Measurements from ENCODE around the gene STX1A. TPM values are rescaled to one million over a fixed set of nuclear protein-coding genes. Genes with fewer than 3 reads are reported as not detected.

Gene STX1A
- total and polyA plus RNA-seq, 10 donors: 1.3 to 7.8 (median 4.6) TPM

DNA sequence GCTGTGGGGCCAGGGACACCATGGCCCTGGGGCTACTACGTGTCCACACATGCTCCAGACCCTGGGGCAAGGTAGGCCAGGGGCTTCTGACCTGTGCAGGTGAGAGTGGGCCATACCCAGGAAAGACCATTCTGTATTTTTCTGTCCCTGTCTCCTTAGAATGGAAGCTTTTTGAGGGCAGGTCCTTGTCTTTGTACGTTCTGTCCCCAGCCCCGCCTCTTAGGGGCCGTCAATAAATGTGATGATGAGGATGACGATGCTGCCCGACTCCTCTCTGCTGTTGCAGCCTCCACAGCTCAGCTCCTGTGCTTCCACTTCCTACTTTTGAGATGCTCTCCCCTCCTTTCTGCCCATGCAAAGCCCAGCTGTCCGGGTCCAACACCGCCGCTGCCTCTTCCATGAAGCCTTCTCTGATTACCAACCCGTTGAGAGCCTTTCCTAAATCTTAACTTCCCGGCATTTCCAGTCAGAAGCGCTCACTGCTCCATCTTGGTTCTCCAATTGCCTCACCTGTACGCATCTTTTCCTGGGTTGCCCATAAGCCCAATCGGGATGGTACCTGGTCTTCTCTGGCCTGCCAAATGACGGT, 47.5 kb downstream of the STX1A start:
- Histone ChIP-seq H3K36me3 (no peaks in the 10 kb centered on the region), H3K9me3 (no peaks in the 10 kb centered on the region), H3K27ac (no peak overlapping the region), H3K4me1 (peaks cover 0 to 24% (median 19%) of the 10 kb centered on the region in 6 donors), H3K4me3 (no peak overlapping the region), H3K27me3 (replicated peaks in 1 of 7) (peaks cover 0 to 44% (median 8%) of the 10 kb centered on the region in 7 donors)
- TF ChIP-seq CTCF (IDR thresholded peaks at IDR 0.05 in 8 of 11, conservative IDR thresholded peaks at IDR 0.05 in 3 of 11): no peak
- TF ChIP-seq POLR2A (IDR thresholded peaks at IDR 0.05): no peak
- TF ChIP-seq POLR2AphosphoS5 (IDR thresholded peaks at IDR 0.05): no peak
- intact Hi-C loops (cut with DNase I; ENCODE audit: low total_unique reads): no loop called here
- no peak for DNase-seq
- whole genome bisulfite sequencing, 5 donors: 87 to 91% (median 89%) methylated on average over 15 of the region's 15 CpGs

DNA sequence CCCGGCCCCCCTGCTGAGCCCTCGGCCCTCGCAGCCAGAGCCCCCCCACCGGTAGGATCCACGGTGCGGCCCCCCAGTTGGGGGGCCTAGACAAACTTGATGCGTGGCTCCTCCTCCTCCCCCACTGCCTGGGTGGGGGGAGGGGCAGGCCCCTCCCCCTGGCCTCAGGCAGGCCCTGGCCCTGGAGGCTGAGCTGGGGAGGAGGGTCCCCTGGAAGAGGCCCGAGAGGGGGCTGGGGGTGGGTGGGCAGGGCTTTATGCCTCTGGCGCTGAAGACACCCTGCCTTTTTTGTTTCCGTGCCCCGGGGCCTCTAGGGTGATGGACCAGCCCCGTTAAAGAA, 48.2 kb downstream of the STX1A start:
- no peak for DNase-seq
- Histone ChIP-seq H3K4me1 (peaks cover 0 to 24% (median 19%) of the 10 kb centered on the region in 6 donors), H3K36me3 (no peaks in the 10 kb centered on the region), H3K27me3 (replicated peaks in 1 of 7) (peaks cover 0 to 51% (median 8%) of the 10 kb centered on the region in 7 donors), H3K4me3 (no peak overlapping the region), H3K27ac (no peak overlapping the region), H3K9me3 (no peaks in the 10 kb centered on the region)
- intact Hi-C loops (cut with DNase I; ENCODE audit: low total_unique reads): no loop called here
- no peak for TF ChIP-seq POLR2AphosphoS5 (IDR thresholded peaks at IDR 0.05)
- TF ChIP-seq POLR2A (IDR thresholded peaks at IDR 0.05): no peak
- no peak for TF ChIP-seq CTCF (IDR thresholded peaks at IDR 0.05 in 8 of 11, conservative IDR thresholded peaks at IDR 0.05 in 3 of 11)
- WGBS, 5 donors: 28 to 58% (median 38%) methylated on average over 2 to 12 of the region's 12 CpGs

DNA sequence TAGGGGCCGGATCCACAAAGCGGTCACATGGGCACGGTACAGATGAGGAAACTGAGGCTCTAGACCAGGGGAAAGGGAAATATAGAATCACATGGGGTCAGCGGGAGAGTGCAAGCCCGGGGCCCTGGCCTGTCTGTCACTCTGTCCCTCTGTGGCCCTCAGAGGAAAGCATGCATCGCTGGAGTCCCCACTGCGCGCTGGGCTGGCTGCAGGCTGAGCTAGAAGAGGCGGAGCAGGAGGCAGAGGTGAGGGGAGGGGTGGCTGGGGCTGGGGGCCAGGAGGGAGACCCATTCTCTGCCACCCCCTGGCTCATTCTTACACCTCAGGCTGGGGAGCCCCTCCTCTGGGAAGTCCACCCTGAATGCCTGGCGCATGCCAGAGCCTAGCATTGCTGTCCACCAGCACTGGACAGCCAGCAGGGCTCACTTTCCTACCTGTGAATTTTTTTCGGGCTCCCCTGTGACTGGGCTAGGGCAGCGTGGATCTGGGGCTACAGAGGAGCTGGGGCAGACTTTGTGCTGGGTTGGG, 49.5 kb downstream of the STX1A start:
- no peaks in the 10 kb centered on the region for H3K36me3 ChIP-seq
- H3K4me3 ChIP-seq: no peak overlapping the region
- no peak for TF ChIP-seq POLR2AphosphoS5 (IDR thresholded peaks at IDR 0.05)
- H3K4me1 ChIP-seq: peaks cover 0 to 29% (median 19%) of the 10 kb centered on the region in 6 donors
- H3K27me3 ChIP-seq (replicated peaks in 1 of 7): peaks cover 0 to 65% (median 8%) of the 10 kb centered on the region in 7 donors
- intact Hi-C loops (cut with DNase I; ENCODE audit: low total_unique reads): no loop called here
- no peak for DNase-seq
- H3K27ac ChIP-seq: no peak overlapping the region
- no peaks in the 10 kb centered on the region for H3K9me3 ChIP-seq
- WGBS, 5 donors: 72 to 90% (median 77%) methylated on average over 11 to 12 of the region's 12 CpGs

DNA sequence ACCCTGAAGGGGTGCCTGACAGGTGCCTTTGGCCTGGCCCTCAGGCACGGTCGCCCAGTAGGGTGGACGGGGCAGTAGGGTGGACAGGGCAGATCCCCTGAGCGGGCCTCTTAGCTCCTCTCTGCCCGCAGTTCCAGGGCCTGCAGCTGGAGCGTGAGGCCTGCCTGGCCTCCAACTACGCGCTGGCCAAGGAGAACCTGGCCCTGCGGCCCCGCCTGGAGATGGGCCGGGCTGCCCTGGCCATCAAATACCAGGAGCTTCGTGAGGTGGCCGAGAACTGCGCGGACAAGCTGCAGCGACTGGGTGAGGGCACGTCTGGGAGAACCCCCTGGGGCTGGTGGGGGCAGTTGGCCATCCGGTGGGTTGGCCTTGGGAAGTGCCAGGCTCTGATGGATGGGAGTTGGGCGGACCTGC, 50.2 kb downstream of the STX1A start:
- TF ChIP-seq POLR2A (IDR thresholded peaks at IDR 0.05) (no peak), POLR2AphosphoS5 (IDR thresholded peaks at IDR 0.05) (no peak), CTCF (IDR thresholded peaks at IDR 0.05 in 8 of 11, conservative IDR thresholded peaks at IDR 0.05 in 3 of 11) (no peak)
- H3K9me3 ChIP-seq: no peaks in the 10 kb centered on the region
- peaks cover 0 to 29% (median 19%) of the 10 kb centered on the region in 6 donors for H3K4me1 ChIP-seq
- intact Hi-C loops (cut with DNase I; ENCODE audit: low total_unique reads): no loop called here
- H3K36me3 ChIP-seq: no peaks in the 10 kb centered on the region
- no peak for DNase-seq
- peak overlapping the region in 1 of 8 donors; percentile 79 for H3K4me3 ChIP-seq
- H3K27ac ChIP-seq: no peak overlapping the region
- H3K27me3 ChIP-seq (replicated peaks in 1 of 7): peaks cover 0 to 71% (median 8%) of the 10 kb centered on the region in 7 donors
- 49 to 68% (median 60%) methylated on average over 8 to 19 of the region's 19 CpGs for WGBS, 5 donors

Data from spleen (tissue), 11 donors.